WTC11 (cell line): ENCODE results near the gene ARHGAP40. TPM values are rescaled to one million over a fixed set of nuclear protein-coding genes. Genes with fewer than 3 reads are reported as not detected.

Experiments
- ATAC-seq: fragments of 200-7000 bp; cut with Tn5 transposase; 2 replicates; pipeline ENCODE4 v1.10.0; 2021; ENCODE audit warnings: mild to moderate bottlenecking, moderate library complexity
- CTCF ChIA-PET: fragments of 300-600 bp; sonication (Branson Sonifier 250); formaldehyde crosslinking; loops from one replicate; lab custom pipeline; 2021; ENCODE audit warnings: antibody characterized with exemption; lab: Charles Lee
- POLR2A ChIA-PET: fragments of 350-600 bp; sonication (Branson Sonifier 250); formaldehyde crosslinking; loops from one replicate; lab custom pipeline; 2021; ENCODE audit warnings: antibody characterized with exemption; lab: Charles Lee
- DNase-seq: peaks from one replicate; pipeline ENCODE4 v3.0.0; 2021; ENCODE audit warnings: low spot score
- H3K27ac Mint-ChIP-seq: 2 replicates; pipeline ENCODE4 v1.8.0; 2021; ENCODE audit warnings: mixed read lengths
- H3K27me3 Mint-ChIP-seq: 2 replicates; pipeline ENCODE4 v1.8.0; 2021; ENCODE audit warnings: low read depth, mild to moderate bottlenecking, moderate library complexity, mixed read lengths
- H3K36me3 Mint-ChIP-seq: 2 replicates; pipeline ENCODE4 v1.8.0; 2021; ENCODE audit warnings: mixed read lengths
- H3K4me1 Mint-ChIP-seq: 2 replicates; pipeline ENCODE4 v1.8.0; 2022; ENCODE audit warnings: mixed read lengths
- H3K4me3 Mint-ChIP-seq: 2 replicates; pipeline ENCODE4 v1.8.0; 2021; ENCODE audit warnings: mild to moderate bottlenecking, moderate library complexity, mixed read lengths
- H3K9me3 Mint-ChIP-seq: 2 replicates; pipeline ENCODE4 v1.8.0; 2021; ENCODE audit warnings: mixed read lengths
- CBFB ChIP-seq: sonication (generic); formaldehyde crosslinking; IDR thresholded peaks from 2 replicates; pipeline ENCODE4 v1.8.1; 2022; ENCODE audit warnings: mild to moderate bottlenecking, low read depth, missing genetic modification reagents
- ESRRA ChIP-seq: sonication (generic); formaldehyde crosslinking; IDR thresholded peaks from 2 replicates; pipeline ENCODE4 v1.8.1; 2022; ENCODE audit warnings: mild to moderate bottlenecking, missing genetic modification reagents, borderline replicate concordance
- FOXJ3 ChIP-seq: sonication (generic); formaldehyde crosslinking; IDR thresholded peaks from 2 replicates; pipeline ENCODE4 v1.9.0; 2021; ENCODE audit warnings: missing genetic modification reagents, mild to moderate bottlenecking, borderline replicate concordance
- GRHL2 ChIP-seq: fragments of 250-450 bp; sonication (Bioruptor Pico); IDR thresholded peaks from 2 replicates; pipeline ENCODE4 v1.8.0; 2022; ENCODE audit warnings: mild to moderate bottlenecking, moderate library complexity; ENCODE audit not compliant: insufficient replicate concordance, severe bottlenecking
- HMGA2 ChIP-seq: fragments of 250-450 bp; sonication (Bioruptor Pico); IDR thresholded peaks from 2 replicates; pipeline ENCODE4 v1.4.0; 2021; ENCODE audit warnings: mild to moderate bottlenecking, moderate library complexity
- NFYB ChIP-seq: sonication (generic); formaldehyde crosslinking; conservative IDR thresholded peaks from 2 replicates; pipeline ENCODE4 v1.8.0; 2022; ENCODE audit warnings: low read depth, missing genetic modification reagents
- NR2C2 ChIP-seq: sonication (generic); formaldehyde crosslinking; IDR thresholded peaks from 2 replicates; pipeline ENCODE4 v1.8.0; 2022; ENCODE audit warnings: mild to moderate bottlenecking, missing genetic modification reagents
- NR3C1 ChIP-seq: sonication (generic); formaldehyde crosslinking; conservative IDR thresholded peaks from 2 replicates; pipeline ENCODE4 v1.8.1; 2023; ENCODE audit warnings: low read depth, mild to moderate bottlenecking, missing genetic modification reagents
- PRRX2 ChIP-seq: fragments of 250-450 bp; sonication (Bioruptor Pico); IDR thresholded peaks from 2 replicates; pipeline ENCODE4 v1.8.0; 2021; ENCODE audit warnings: mild to moderate bottlenecking
- RELA ChIP-seq: sonication (generic); formaldehyde crosslinking; IDR thresholded peaks from 2 replicates; pipeline ENCODE4 v1.8.1; 2022; ENCODE audit warnings: missing genetic modification reagents, mild to moderate bottlenecking, borderline replicate concordance
- RORB ChIP-seq: fragments of 250-450 bp; sonication (Bioruptor Pico); IDR thresholded peaks from 2 replicates; pipeline ENCODE4 v1.9.0; 2021; ENCODE audit warnings: mild to moderate bottlenecking
- TEAD1 ChIP-seq: sonication (generic); formaldehyde crosslinking; IDR thresholded peaks from 2 replicates; pipeline ENCODE4 v1.8.0; 2022; ENCODE audit warnings: mild to moderate bottlenecking, missing genetic modification reagents
- TP53 ChIP-seq: sonication (generic); formaldehyde crosslinking; IDR thresholded peaks from 2 replicates; pipeline ENCODE4 v1.8.1; 2023; ENCODE audit warnings: mild to moderate bottlenecking, missing genetic modification reagents
- ZNF138 ChIP-seq: sonication (generic); formaldehyde crosslinking; conservative IDR thresholded peaks from 2 replicates; pipeline ENCODE4 v1.8.1; 2022; ENCODE audit warnings: mild to moderate bottlenecking, moderate library complexity, missing genetic modification reagents
- ZNF232 ChIP-seq: sonication (generic); formaldehyde crosslinking; IDR thresholded peaks from 2 replicates; pipeline ENCODE4 v1.8.0; 2022; ENCODE audit warnings: mild to moderate bottlenecking, missing genetic modification reagents
- ZNF263 ChIP-seq: sonication (generic); formaldehyde crosslinking; IDR thresholded peaks from 2 replicates; pipeline ENCODE4 v1.8.1; 2022; ENCODE audit warnings: low read depth, mild to moderate bottlenecking, moderate library complexity, missing genetic modification reagents
- ZNF396 ChIP-seq: fragments of 250-450 bp; sonication (Bioruptor Pico); IDR thresholded peaks from 2 replicates; pipeline ENCODE4 v1.8.0; 2021; ENCODE audit warnings: mild to moderate bottlenecking, moderate library complexity, borderline replicate concordance
- ZNF416 ChIP-seq: fragments of 250-450 bp; sonication (Bioruptor Pico); IDR thresholded peaks from 2 replicates; pipeline ENCODE4 v1.9.0; 2021; ENCODE audit warnings: mild to moderate bottlenecking, inconsistent platforms
- ZNF671 ChIP-seq: fragments of 250-450 bp; sonication (Bioruptor Pico); IDR thresholded peaks from 2 replicates; pipeline ENCODE4 v1.8.0; 2021; ENCODE audit warnings: mild to moderate bottlenecking
- total RNA-seq: library from RNA; stranded (reverse); gene quantifications from 3 replicates; pipeline ENCODE4 v1.2.3, GENCODE V29; 2021
- TF ChIP-seq, protein P1 (sequence below): fragments of 250-450 bp; sonication (Bioruptor Pico); IDR thresholded peaks from 2 replicates; pipeline ENCODE4 v1.8.0; 2021; ENCODE audit warnings: mild to moderate bottlenecking
- TF ChIP-seq, protein P2 (sequence below): sonication (generic); formaldehyde crosslinking; IDR thresholded peaks from 2 replicates; pipeline ENCODE4 v1.8.0; 2023; ENCODE audit warnings: missing genetic modification reagents
- TF ChIP-seq, protein P3 (sequence below): sonication (generic); formaldehyde crosslinking; IDR thresholded peaks from 2 replicates; pipeline ENCODE4 v1.8.0; 2022; ENCODE audit warnings: mild to moderate bottlenecking, missing genetic modification reagents
- TF ChIP-seq, protein P4 (sequence below): fragments of 250-450 bp; sonication (Bioruptor Pico); IDR thresholded peaks from 2 replicates; pipeline ENCODE4 v1.9.0; 2021; ENCODE audit warnings: moderate library complexity, mild to moderate bottlenecking, inconsistent platforms, borderline replicate concordance
- TF ChIP-seq, protein P5 (sequence below): sonication (generic); formaldehyde crosslinking; IDR thresholded peaks from 2 replicates; pipeline ENCODE4 v1.8.1; 2023; ENCODE audit warnings: mild to moderate bottlenecking, missing genetic modification reagents, moderate library complexity
- TF ChIP-seq, protein P6 (sequence below): sonication (generic); formaldehyde crosslinking; IDR thresholded peaks from 2 replicates; pipeline ENCODE4 v1.8.1; 2023; ENCODE audit warnings: mild to moderate bottlenecking, missing genetic modification reagents
- TF ChIP-seq, protein P7 (sequence below): sonication (generic); formaldehyde crosslinking; IDR thresholded peaks from 2 replicates; pipeline ENCODE4 v1.8.1; 2022; ENCODE audit warnings: mild to moderate bottlenecking, moderate library complexity, missing genetic modification reagents
- TF ChIP-seq, protein P8 (sequence below): sonication (generic); formaldehyde crosslinking; IDR thresholded peaks from 2 replicates; pipeline ENCODE4 v1.8.0; 2022; ENCODE audit warnings: mild to moderate bottlenecking, missing genetic modification reagents

Gene ARHGAP40
- total RNA-seq, 1 experiment from 2014 or later: 0.72 TPM

DNA sequence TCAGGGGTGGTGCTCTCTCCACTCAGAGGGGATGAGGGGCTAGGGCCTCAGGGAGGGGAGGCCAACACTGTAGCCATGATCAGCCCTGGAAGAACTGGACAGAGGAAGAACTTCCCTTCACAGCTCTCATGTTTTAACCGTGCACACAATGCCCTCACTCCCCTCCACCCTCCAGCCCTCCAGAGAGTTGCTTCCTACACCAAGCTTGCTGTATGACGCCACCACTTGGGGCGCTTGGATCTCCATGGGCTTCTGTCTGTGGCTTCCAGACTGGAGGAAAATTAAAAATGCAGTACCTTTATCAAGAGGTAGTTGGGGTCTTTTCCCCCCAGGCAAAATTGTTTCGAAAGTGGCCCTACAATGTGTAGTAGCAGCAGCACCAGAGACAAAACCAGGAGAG, 48.4 kb downstream of the ARHGAP40 start (continued):
- TF ChIP-seq ZNF671 (CRISPR knock-in tag) (no peak), ZNF416 (CRISPR knock-in tag) (no peak), GRHL2 (CRISPR knock-in tag) (no peak), ZNF263 (CRISPR knock-in tag) (no peak), TEAD1 (CRISPR knock-in tag) (no peak), ZNF396 (no peak)
- TF ChIP-seq, protein P1, sequence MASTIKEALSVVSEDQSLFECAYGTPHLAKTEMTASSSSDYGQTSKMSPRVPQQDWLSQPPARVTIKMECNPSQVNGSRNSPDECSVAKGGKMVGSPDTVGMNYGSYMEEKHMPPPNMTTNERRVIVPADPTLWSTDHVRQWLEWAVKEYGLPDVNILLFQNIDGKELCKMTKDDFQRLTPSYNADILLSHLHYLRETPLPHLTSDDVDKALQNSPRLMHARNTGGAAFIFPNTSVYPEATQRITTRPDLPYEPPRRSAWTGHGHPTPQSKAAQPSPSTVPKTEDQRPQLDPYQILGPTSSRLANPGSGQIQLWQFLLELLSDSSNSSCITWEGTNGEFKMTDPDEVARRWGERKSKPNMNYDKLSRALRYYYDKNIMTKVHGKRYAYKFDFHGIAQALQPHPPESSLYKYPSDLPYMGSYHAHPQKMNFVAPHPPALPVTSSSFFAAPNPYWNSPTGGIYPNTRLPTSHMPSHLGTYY (CRISPR knock-in tag): no peak
- TF ChIP-seq, protein P2, sequence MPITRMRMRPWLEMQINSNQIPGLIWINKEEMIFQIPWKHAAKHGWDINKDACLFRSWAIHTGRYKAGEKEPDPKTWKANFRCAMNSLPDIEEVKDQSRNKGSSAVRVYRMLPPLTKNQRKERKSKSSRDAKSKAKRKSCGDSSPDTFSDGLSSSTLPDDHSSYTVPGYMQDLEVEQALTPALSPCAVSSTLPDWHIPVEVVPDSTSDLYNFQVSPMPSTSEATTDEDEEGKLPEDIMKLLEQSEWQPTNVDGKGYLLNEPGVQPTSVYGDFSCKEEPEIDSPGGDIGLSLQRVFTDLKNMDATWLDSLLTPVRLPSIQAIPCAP: no peak

DNA sequence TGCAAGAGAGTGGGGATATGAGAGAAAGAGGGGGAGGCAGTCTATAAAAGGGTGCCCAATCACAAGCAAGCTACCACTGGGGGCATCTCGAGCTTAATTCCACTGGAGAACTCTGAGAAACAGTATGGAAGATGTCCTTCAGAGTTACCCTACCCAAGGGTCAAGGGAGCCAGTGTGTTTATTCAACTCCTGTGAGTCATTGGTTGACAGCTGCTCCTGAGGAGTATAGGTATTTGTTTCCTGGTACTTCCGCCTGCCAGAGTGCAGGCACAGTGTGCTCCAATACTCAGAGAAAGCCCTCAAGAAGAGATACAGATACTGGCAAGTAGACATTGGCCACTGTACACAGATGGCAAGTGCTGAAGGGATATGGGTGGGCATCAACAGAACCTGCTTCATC, 49.5 kb downstream of the ARHGAP40 start:
- POLR2A ChIA-PET: no interaction called here
- DNase-seq (no peak), ATAC-seq (no peak)
- H3K9me3 Mint-ChIP-seq: peaks cover 6% of the 10 kb centered on the region
- CTCF ChIA-PET: interaction anchor here (1.0 to 6.3 kb wide), 3 partner anchors 17 to 77 kb away, joined by 3 to 188 read pairs (median 14); partner anchors contain the start of gene SLC32A1
- no peak overlapping the region for H3K4me3 Mint-ChIP-seq
- no peaks in the 10 kb centered on the region for H3K36me3 Mint-ChIP-seq
- peaks cover 22% of the 10 kb centered on the region for H3K27me3 Mint-ChIP-seq
- H3K27ac Mint-ChIP-seq: no peak overlapping the region
- H3K4me1 Mint-ChIP-seq: peaks cover 20% of the 10 kb centered on the region
- TF ChIP-seq FOXJ3 (no peak), PRRX2 (no peak), RELA (CRISPR knock-in tag) (no peak), ZNF138 (no peak), HMGA2 (CRISPR knock-in tag) (no peak), CBFB (CRISPR knock-in tag) (no peak), NFYB (CRISPR knock-in tag) (no peak), ESRRA (CRISPR knock-in tag) (no peak), ZNF232 (CRISPR knock-in tag) (no peak), NR3C1 (no peak), NR2C2 (CRISPR knock-in tag) (no peak), TP53 (no peak), RORB (CRISPR knock-in tag) (no peak)
- TF ChIP-seq, protein P3, sequence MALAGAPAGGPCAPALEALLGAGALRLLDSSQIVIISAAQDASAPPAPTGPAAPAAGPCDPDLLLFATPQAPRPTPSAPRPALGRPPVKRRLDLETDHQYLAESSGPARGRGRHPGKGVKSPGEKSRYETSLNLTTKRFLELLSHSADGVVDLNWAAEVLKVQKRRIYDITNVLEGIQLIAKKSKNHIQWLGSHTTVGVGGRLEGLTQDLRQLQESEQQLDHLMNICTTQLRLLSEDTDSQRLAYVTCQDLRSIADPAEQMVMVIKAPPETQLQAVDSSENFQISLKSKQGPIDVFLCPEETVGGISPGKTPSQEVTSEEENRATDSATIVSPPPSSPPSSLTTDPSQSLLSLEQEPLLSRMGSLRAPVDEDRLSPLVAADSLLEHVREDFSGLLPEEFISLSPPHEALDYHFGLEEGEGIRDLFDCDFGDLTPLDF (CRISPR knock-in tag): no peak
- TF ChIP-seq, protein P4, sequence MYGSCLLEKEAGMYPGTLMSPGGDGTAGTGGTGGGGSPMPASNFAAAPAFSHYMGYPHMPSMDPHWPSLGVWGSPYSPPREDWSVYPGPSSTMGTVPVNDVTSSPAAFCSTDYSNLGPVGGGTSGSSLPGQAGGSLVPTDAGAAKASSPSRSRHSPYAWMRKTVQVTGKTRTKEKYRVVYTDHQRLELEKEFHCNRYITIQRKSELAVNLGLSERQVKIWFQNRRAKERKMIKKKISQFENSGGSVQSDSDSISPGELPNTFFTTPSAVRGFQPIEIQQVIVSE (CRISPR knock-in tag): no peak
- TF ChIP-seq, protein P5, sequence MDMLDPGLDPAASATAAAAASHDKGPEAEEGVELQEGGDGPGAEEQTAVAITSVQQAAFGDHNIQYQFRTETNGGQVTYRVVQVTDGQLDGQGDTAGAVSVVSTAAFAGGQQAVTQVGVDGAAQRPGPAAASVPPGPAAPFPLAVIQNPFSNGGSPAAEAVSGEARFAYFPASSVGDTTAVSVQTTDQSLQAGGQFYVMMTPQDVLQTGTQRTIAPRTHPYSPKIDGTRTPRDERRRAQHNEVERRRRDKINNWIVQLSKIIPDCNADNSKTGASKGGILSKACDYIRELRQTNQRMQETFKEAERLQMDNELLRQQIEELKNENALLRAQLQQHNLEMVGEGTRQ (CRISPR knock-in tag): no peak
- TF ChIP-seq, protein P6, sequence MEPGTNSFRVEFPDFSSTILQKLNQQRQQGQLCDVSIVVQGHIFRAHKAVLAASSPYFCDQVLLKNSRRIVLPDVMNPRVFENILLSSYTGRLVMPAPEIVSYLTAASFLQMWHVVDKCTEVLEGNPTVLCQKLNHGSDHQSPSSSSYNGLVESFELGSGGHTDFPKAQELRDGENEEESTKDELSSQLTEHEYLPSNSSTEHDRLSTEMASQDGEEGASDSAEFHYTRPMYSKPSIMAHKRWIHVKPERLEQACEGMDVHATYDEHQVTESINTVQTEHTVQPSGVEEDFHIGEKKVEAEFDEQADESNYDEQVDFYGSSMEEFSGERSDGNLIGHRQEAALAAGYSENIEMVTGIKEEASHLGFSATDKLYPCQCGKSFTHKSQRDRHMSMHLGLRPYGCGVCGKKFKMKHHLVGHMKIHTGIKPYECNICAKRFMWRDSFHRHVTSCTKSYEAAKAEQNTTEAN (CRISPR knock-in tag): no peak
- TF ChIP-seq, protein P7, sequence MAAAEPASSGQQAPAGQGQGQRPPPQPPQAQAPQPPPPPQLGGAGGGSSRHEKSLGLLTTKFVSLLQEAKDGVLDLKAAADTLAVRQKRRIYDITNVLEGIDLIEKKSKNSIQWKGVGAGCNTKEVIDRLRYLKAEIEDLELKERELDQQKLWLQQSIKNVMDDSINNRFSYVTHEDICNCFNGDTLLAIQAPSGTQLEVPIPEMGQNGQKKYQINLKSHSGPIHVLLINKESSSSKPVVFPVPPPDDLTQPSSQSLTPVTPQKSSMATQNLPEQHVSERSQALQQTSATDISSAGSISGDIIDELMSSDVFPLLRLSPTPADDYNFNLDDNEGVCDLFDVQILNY: no peak
- TF ChIP-seq, protein P8, sequence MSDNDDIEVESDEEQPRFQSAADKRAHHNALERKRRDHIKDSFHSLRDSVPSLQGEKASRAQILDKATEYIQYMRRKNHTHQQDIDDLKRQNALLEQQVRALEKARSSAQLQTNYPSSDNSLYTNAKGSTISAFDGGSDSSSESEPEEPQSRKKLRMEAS (CRISPR knock-in tag): no peak
